HepG2 (cell line): Measurements from ENCODE around the gene ADRM1. TPM values are rescaled to one million over a fixed set of nuclear protein-coding genes. Genes with fewer than 3 reads are reported as not detected.
A peak's percentile ranks its signal among the peaks of the same experiment; 100 is the strongest.

Source experiments
- AKNA ChIP-seq: sonication (generic); formaldehyde crosslinking; IDR thresholded peaks from 2 replicates; pipeline ENCODE4 v1.4.0; 2020; ENCODE audit warnings: missing genetic modification reagents, borderline replicate concordance
- CAMTA2 ChIP-seq: sonication (generic); formaldehyde crosslinking; IDR thresholded peaks from 2 replicates; pipeline ENCODE4 v1.4.0; 2020; ENCODE audit warnings: mild to moderate bottlenecking, missing genetic modification reagents, borderline replicate concordance
- DZIP1 ChIP-seq: sonication (generic); formaldehyde crosslinking; IDR thresholded peaks from 2 replicates; pipeline ENCODE4 v1.5.0; 2020; ENCODE audit warnings: mild to moderate bottlenecking, missing genetic modification reagents
- HMG20A ChIP-seq: IDR thresholded peaks from 2 replicates; pipeline ENCODE4 v1.6.1; 2016; ENCODE audit warnings: borderline replicate concordance
- IRF9 ChIP-seq: sonication (generic); formaldehyde crosslinking; IDR thresholded peaks from 2 replicates; pipeline ENCODE4 v1.8.0; 2022; ENCODE audit warnings: missing genetic modification reagents, mild to moderate bottlenecking, borderline replicate concordance
- KLF15 ChIP-seq: sonication (generic); formaldehyde crosslinking; IDR thresholded peaks from 2 replicates; pipeline ENCODE4 v1.8.1; 2023; ENCODE audit warnings: borderline replicate concordance, mild to moderate bottlenecking, inconsistent platforms, missing genetic modification reagents, mixed read lengths
- MED13 ChIP-seq: sonication (generic); formaldehyde crosslinking; IDR thresholded peaks from 2 replicates; pipeline ENCODE4 v1.5.0; 2020; ENCODE audit warnings: missing genetic modification reagents
- PAWR ChIP-seq: sonication (generic); formaldehyde crosslinking; IDR thresholded peaks from 2 replicates; pipeline ENCODE4 v1.4.0; 2020; ENCODE audit warnings: missing genetic modification reagents, mild to moderate bottlenecking, borderline replicate concordance
- PITX1 ChIP-seq: sonication (generic); formaldehyde crosslinking; IDR thresholded peaks from 2 replicates; pipeline ENCODE4 v1.5.1; 2020; ENCODE audit warnings: mild to moderate bottlenecking, missing genetic modification reagents
- SCMH1 ChIP-seq: sonication (generic); formaldehyde crosslinking; IDR thresholded peaks from 2 replicates; pipeline ENCODE4 v1.9.0; 2021; ENCODE audit warnings: missing genetic modification reagents, mild to moderate bottlenecking, borderline replicate concordance
- SPEN ChIP-seq: sonication (generic); formaldehyde crosslinking; IDR thresholded peaks from 2 replicates; pipeline ENCODE4 v1.5.1; 2020; ENCODE audit warnings: low read depth, mild to moderate bottlenecking, missing genetic modification reagents
- THAP7 ChIP-seq: sonication (generic); formaldehyde crosslinking; IDR thresholded peaks from 2 replicates; pipeline ENCODE4 v1.8.1; 2023; ENCODE audit warnings: mild to moderate bottlenecking, missing genetic modification reagents
- TSC22D2 ChIP-seq: sonication (generic); formaldehyde crosslinking; IDR thresholded peaks from 2 replicates; pipeline ENCODE4 v1.5.1; 2020; ENCODE audit warnings: missing genetic modification reagents, mild to moderate bottlenecking, borderline replicate concordance
- ZEB1 ChIP-seq: IDR thresholded peaks from 2 replicates; pipeline ENCODE4 v1.6.1; 2012; ENCODE audit warnings: mild to moderate bottlenecking, low read depth, inconsistent platforms; ENCODE audit not compliant: insufficient replicate concordance
- ZNF776 ChIP-seq: sonication (generic); formaldehyde crosslinking; IDR thresholded peaks from 2 replicates; pipeline ENCODE4 v1.4.0; 2020; ENCODE audit warnings: mild to moderate bottlenecking, missing genetic modification reagents
- polyA plus RNA-seq, 8 experiments: library from polyadenylated mRNA; depleted of rRNA in 3 of 8; stranded (reverse) in 7 of 8; unstranded in 1 of 8; fragments of >200 nt; fragmentation: Illumina TruSeq in 4 of 8; extraction: Trizol in 4 of 8; gene quantifications; 2 replicates each; pipeline versions ENCODE4 v1.2.1 to v1.2.3, GENCODE V29; 2011 to 2016; ENCODE audit warnings: low read depth in 4 of 8, missing spikeins in 1 of 8, mixed read lengths in 1 of 8; ENCODE audit not compliant: insufficient read depth in 1 of 8
- total RNA-seq, 5 experiments: library from RNA; depleted of rRNA; stranded (reverse); fragments of >200 nt; fragmentation: Illumina TruSeq; extraction: Trizol; gene quantifications; 2 replicates each; pipeline ENCODE4 v1.2.3, GENCODE V29; 2016; ENCODE audit warnings: low read depth in 1 of 5
- TF ChIP-seq, protein P1 (sequence below): sonication (generic); formaldehyde crosslinking; IDR thresholded peaks from 2 replicates; pipeline ENCODE4 v1.5.0; 2020; ENCODE audit warnings: missing genetic modification reagents

ADRM1 gene
- total and polyA plus RNA-seq, 2 of the 13 experiments (the other 11 are each of a cell fraction or from before 2014, with no cell fraction given) = 92.9 to 154 TPM

GRCh38 chr20:62307226-62308101, 4.7 kb downstream of the ADRM1 start (continued):
- TF ChIP-seq THAP7 (CRISPR knock-in tag) (no peak), HMG20A (CRISPR knock-in tag) (no peak), PAWR (CRISPR knock-in tag) (no peak), DZIP1 (CRISPR knock-in tag) (0 out of 2 replicates have a peak, but pooled peaks have one; percentile 11), TSC22D2 (no peak), SPEN (CRISPR knock-in tag) (0 out of 2 replicates have a peak, but pooled peaks have one; percentile 9), ZNF776 (CRISPR knock-in tag) (peak; percentile 62; the same call in 1 of the 2 replicates), CAMTA2 (CRISPR knock-in tag) (0 out of 2 replicates have a peak, but pooled peaks have one; percentile 43), MED13 (0 out of 2 replicates have a peak, but pooled peaks have one; percentile 13), PITX1 (CRISPR knock-in tag) (no peak), AKNA (CRISPR knock-in tag) (no peak), KLF15 (peak; percentile 56; the same call in 1 of the 2 replicates), ZEB1 (no peak), SCMH1 (no peak), IRF9 (CRISPR knock-in tag) (no peak)
- TF ChIP-seq, protein P1, sequence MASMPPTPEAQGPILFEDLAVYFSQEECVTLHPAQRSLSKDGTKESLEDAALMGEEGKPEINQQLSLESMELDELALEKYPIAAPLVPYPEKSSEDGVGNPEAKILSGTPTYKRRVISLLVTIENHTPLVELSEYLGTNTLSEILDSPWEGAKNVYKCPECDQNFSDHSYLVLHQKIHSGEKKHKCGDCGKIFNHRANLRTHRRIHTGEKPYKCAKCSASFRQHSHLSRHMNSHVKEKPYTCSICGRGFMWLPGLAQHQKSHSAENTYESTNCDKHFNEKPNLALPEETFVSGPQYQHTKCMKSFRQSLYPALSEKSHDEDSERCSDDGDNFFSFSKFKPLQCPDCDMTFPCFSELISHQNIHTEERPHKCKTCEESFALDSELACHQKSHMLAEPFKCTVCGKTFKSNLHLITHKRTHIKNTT = no peak
